ENCODE data around the gene SMYD3. TPM values are rescaled to one million over a fixed set of nuclear protein-coding genes. Genes with fewer than 3 reads are reported as not detected.

The SMYD3 gene
- total RNA-seq, 2 donors from 2014 or later: 8.8 to 19.0 TPM

DNA sequence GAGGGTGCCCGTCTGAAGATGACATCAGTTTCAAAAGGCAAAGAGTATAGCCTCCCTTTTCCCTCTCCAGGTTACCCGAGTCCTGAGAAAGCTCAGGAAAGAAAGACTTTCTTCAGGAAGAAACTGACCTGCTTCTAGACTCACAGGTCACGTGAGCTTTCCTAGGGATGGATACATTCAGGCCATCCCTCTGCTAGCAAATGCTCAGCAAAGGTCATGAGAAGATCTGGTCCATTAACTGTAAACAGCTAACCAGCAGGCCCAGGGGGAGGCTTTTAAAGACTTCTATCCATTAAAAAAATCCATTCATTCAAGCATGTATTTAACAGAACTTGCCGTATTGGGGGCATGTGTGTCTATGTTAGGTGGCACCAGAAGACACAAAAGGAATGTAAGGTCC is 746.8 kb downstream of the SMYD3 start:
- ATAC-seq (ENCODE audit: insufficient number of reproducible peaks, low FRiP score, low read depth) (no peak), DNase-seq (ENCODE audit: low spot score) (no peak)
- TF ChIP-seq, protein P1, sequence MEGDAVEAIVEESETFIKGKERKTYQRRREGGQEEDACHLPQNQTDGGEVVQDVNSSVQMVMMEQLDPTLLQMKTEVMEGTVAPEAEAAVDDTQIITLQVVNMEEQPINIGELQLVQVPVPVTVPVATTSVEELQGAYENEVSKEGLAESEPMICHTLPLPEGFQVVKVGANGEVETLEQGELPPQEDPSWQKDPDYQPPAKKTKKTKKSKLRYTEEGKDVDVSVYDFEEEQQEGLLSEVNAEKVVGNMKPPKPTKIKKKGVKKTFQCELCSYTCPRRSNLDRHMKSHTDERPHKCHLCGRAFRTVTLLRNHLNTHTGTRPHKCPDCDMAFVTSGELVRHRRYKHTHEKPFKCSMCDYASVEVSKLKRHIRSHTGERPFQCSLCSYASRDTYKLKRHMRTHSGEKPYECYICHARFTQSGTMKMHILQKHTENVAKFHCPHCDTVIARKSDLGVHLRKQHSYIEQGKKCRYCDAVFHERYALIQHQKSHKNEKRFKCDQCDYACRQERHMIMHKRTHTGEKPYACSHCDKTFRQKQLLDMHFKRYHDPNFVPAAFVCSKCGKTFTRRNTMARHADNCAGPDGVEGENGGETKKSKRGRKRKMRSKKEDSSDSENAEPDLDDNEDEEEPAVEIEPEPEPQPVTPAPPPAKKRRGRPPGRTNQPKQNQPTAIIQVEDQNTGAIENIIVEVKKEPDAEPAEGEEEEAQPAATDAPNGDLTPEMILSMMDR (IDR thresholded peaks at IDR 0.05): no peak
- Histone ChIP-seq H3K27ac (no peak overlapping the region), H3K4me1 (ENCODE audit: control insufficient read depth in 1 of 2, low read depth in 2 of 2) (no peaks in the 10 kb centered on the region), H3K36me3 (no peaks in the 10 kb centered on the region), H3K4me3 (no peak overlapping the region), H3K27me3 (replicated peaks; ENCODE audit: insufficient read depth) (no peaks in the 10 kb centered on the region), H3K9me3 (peaks cover 4% of the 10 kb centered on the region)

DNA sequence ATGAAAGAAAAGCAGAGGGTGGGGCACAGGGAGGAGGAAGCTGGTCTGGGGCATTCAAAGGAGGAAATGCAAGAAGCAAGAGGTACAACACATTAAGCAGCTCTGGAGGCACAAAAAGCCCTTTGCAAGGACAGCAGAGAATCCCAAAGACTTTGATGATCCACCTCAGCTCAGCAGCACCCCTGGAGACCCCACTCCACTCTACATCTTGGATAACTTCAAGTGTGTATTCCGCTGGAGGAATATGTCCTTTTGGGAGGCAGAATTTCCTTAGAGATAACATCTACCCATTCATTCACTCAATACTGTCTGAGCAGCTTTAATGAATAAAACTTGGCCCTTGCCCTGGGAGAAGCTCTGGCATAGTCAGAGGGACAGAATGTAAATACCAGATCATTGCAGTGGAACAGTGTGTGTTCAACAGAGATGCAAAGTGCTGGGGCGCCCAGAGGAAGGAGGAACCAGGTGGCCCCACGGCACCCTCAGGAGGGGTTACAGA is 752.6 kb downstream of the SMYD3 start:
- Histone ChIP-seq H3K27me3 (replicated peaks; ENCODE audit: insufficient read depth) (no peaks in the 10 kb centered on the region), H3K4me1 (ENCODE audit: control insufficient read depth in 1 of 2, low read depth in 2 of 2) (no peaks in the 10 kb centered on the region), H3K4me3 (no peak overlapping the region), H3K36me3 (no peaks in the 10 kb centered on the region), H3K9me3 (peaks cover 5% of the 10 kb centered on the region), H3K27ac (no peak overlapping the region)
- TF ChIP-seq, protein P1 (IDR thresholded peaks at IDR 0.05): no peak
- ATAC-seq (ENCODE audit: insufficient number of reproducible peaks, low FRiP score, low read depth) (no peak), DNase-seq (ENCODE audit: low spot score) (no peak)

DNA sequence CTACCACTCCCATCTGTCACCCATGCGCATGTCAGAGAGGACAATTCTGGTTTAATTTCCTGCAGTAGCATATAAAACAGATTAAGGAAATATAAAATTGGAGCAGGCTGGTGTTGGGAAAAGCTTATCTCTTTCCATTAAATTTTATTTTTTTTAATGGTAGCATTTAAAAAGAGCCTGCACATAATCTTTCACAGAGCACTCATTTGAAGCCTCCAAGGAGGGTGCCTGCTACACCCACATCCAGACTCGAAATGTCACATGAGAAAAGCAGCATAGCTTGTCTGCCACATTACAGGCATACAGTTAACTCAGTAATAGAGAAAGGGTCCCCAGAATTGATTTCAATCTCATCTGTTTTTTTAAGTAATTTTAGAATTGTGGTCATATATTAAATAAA is 753.3 kb downstream of the SMYD3 start:
- Histone ChIP-seq H3K4me1 (ENCODE audit: control insufficient read depth in 1 of 2, low read depth in 2 of 2) (no peaks in the 10 kb centered on the region), H3K4me3 (no peak overlapping the region), H3K27ac (no peak overlapping the region), H3K36me3 (no peaks in the 10 kb centered on the region), H3K27me3 (replicated peaks; ENCODE audit: insufficient read depth) (no peaks in the 10 kb centered on the region), H3K9me3 (peaks cover 5% of the 10 kb centered on the region)
- DNase-seq (ENCODE audit: low spot score) (no peak), ATAC-seq (ENCODE audit: insufficient number of reproducible peaks, low FRiP score, low read depth) (no peak)
- TF ChIP-seq, protein P1 (IDR thresholded peaks at IDR 0.05): no peak

DNA sequence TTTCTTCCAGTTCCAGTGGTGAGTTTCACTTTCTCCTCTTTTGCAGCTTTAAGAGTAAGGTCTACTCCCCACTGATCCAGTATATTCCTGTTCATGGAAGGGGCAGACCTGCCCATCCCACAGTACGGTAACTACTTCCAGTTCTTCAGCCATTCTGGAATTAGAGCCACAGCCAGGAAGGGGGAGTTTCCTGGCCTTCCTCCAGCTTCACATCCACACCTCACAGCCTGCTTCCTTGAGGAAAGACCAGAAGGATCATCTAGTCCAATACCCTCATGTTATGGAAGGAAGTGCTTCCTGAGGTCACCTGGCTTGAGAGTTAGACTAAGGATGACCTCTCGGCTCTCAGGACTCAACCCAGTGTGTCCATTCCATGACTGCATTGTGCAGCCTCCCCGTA is 754.5 kb downstream of the SMYD3 start:
- Histone ChIP-seq H3K4me3 (no peak overlapping the region), H3K27ac (no peak overlapping the region), H3K36me3 (no peaks in the 10 kb centered on the region), H3K4me1 (ENCODE audit: control insufficient read depth in 1 of 2, low read depth in 2 of 2) (no peaks in the 10 kb centered on the region), H3K9me3 (peaks cover 5% of the 10 kb centered on the region), H3K27me3 (replicated peaks; ENCODE audit: insufficient read depth) (no peaks in the 10 kb centered on the region)
- ATAC-seq (ENCODE audit: insufficient number of reproducible peaks, low FRiP score, low read depth): no peak
- no peak for DNase-seq (ENCODE audit: low spot score)
- TF ChIP-seq, protein P1 (IDR thresholded peaks at IDR 0.05): no peak

DNA sequence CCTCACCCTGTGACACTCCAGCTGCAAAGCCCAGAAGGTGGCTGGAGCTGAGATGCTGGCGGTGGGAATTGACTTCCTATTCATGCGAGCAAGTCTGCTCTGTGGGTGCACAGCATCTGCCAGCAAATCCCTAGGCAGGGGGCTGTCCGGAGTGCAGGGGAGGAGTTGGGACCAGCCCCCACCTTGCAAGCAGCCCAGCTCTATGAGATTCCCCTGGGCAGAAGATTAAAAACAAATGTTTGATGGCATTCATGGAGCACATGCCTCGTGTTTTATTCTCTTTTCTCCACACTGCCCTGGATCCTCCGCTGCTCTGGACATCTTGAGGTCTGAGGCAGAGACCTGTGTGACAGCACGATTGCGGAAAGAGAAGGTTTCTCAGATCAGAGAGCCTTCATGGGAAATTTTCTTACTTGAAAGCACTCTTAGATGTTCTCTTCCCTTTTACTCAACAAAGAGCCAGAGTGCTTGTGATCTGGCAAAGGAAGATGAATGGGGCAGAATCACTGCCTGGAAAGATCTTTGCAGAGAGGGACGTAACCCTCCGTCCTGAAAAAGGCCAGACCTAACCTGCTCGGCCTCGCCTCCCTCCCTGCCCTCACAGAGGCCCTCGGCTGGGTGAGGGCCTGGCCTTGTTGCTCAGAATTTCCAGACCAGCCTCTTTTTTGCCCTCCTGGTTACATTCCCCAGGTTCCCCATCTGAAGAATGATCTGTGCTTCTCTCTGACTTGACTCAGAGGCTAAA is 755.2 kb downstream of the SMYD3 start:
- H3K27me3 ChIP-seq (replicated peaks; ENCODE audit: insufficient read depth): no peaks in the 10 kb centered on the region
- H3K4me3 ChIP-seq: no peak overlapping the region
- ATAC-seq (ENCODE audit: insufficient number of reproducible peaks, low FRiP score, low read depth) (no peak), DNase-seq (ENCODE audit: low spot score) (no peak)
- H3K9me3 ChIP-seq: peaks cover 5% of the 10 kb centered on the region
- H3K4me1 ChIP-seq (ENCODE audit: control insufficient read depth in 1 of 2, low read depth in 2 of 2): no peaks in the 10 kb centered on the region
- H3K27ac ChIP-seq: no peak overlapping the region
- TF ChIP-seq, protein P1 (IDR thresholded peaks at IDR 0.05): no peak
- no peaks in the 10 kb centered on the region for H3K36me3 ChIP-seq
